ENCODE results near the gene RNF123. TPM values are rescaled to one million over a fixed set of nuclear protein-coding genes. Genes with fewer than 3 reads are reported as not detected.

The RNF123 gene
- total and polyA plus RNA-seq, 2 donors (not counting 1 experiment from before 2014, with no cell fraction given) = 51.8 to 69.0 TPM

DNA sequence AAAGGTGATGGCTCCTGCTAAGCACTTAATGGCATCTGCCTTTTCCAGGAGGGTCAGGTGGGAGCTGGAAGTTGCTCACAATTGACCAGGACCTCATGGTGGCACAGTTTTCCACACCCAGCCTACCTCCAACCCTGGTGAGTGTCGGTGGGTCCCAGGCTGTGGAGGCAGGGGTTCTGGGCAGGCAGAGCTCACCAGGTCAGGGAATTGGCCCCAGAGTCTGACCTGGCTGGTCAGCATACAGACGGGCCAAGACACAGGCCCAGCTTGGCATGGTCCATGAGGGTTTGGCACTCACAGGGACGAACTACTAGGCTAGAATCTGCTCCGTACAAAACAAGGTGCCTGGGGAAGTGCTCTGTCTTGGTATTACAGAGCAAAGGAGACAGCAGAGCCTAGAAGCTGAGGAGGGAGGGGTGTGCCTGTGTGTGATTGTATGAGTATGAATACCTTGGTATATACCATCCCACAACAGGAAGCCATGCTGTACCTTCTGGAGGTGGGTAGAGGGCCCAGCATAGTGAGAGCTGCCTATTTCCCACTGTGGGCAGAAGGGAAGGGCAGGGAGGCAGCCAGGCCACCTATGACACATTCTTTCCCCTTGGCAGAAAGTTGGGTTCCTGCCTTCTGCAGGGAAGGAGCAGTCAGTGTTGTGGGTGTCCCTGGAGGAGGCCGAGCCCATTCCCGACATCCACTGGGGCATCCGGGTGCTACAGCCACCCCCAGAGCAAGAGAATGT is 8.7 kb upstream of the RNF123 start:
- 100% methylated on average over 3 of the region's 7 CpGs for WGBS (ENCODE audit: insufficient coverage)
- ChIA-PET POLR2A (no interaction called here), CTCF (interaction anchor here (2.0 kb wide), 1 partner anchor 141 kb away, joined by 5 read pairs; no protein-coding TSS in a partner anchor)
- Mint-ChIP-seq H3K4me1 (peaks cover 5% of the 10 kb centered on the region), H3K27me3 (no peaks in the 10 kb centered on the region), H3K9me3 (ENCODE audit: insufficient read depth) (no peaks in the 10 kb centered on the region), H3K4me3 (no peak overlapping the region), H3K27ac (no peak overlapping the region)
- H3K27ac ChIP-seq (ENCODE audit: low read length in 2 of 2) = no peak overlapping the region
- H3K79me2 ChIP-seq (ENCODE audit: control insufficient read depth, insufficient read depth, low read length) = peaks cover 6% of the 10 kb centered on the region
- no peaks in the 10 kb centered on the region for H3K27me3 ChIP-seq (replicated peaks in 1 of 4; ENCODE audit: control extremely low read depth in 1 of 4, control insufficient read depth in 3 of 4, insufficient read depth in 4 of 4, low read length in 3 of 4)
- no peak overlapping the region for H3K4me3 ChIP-seq (ENCODE audit: control extremely low read depth in 1 of 5, extremely low read depth in 1 of 5, insufficient read depth in 1 of 5, low read depth in 2 of 5, low read length in 4 of 5)
- no peak overlapping the region for H3K9ac ChIP-seq (ENCODE audit: low read length)
- peaks cover 34% of the 10 kb centered on the region for H4K20me1 ChIP-seq (ENCODE audit: control insufficient read depth, insufficient read depth, low read length, poor library complexity, severe bottlenecking)
- TF ChIP-seq, protein P1, sequence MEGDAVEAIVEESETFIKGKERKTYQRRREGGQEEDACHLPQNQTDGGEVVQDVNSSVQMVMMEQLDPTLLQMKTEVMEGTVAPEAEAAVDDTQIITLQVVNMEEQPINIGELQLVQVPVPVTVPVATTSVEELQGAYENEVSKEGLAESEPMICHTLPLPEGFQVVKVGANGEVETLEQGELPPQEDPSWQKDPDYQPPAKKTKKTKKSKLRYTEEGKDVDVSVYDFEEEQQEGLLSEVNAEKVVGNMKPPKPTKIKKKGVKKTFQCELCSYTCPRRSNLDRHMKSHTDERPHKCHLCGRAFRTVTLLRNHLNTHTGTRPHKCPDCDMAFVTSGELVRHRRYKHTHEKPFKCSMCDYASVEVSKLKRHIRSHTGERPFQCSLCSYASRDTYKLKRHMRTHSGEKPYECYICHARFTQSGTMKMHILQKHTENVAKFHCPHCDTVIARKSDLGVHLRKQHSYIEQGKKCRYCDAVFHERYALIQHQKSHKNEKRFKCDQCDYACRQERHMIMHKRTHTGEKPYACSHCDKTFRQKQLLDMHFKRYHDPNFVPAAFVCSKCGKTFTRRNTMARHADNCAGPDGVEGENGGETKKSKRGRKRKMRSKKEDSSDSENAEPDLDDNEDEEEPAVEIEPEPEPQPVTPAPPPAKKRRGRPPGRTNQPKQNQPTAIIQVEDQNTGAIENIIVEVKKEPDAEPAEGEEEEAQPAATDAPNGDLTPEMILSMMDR (IDR thresholded peaks at IDR 0.05) = no peak
- no peak for TF ChIP-seq EZH2 (IDR thresholded peaks at IDR 0.05; ENCODE audit: borderline replicate concordance, insufficient read depth, low read depth, low read length, poor library complexity, severe bottlenecking)
- no peaks in the 10 kb centered on the region for H3K9me3 ChIP-seq (ENCODE audit: control extremely low read depth in 1 of 3, control insufficient read depth in 2 of 3, insufficient read depth in 1 of 3, low read length in 2 of 3)
- no peak overlapping the region for H3K4me2 ChIP-seq (replicated peaks; ENCODE audit: low read depth, low read length, poor library complexity, severe bottlenecking)
- H3K36me3 ChIP-seq (replicated peaks in 1 of 2; ENCODE audit: control extremely low read depth in 1 of 2, control insufficient read depth in 1 of 2, extremely low read depth in 1 of 2, insufficient read depth in 2 of 2, low read length in 1 of 2) = peaks cover 0 to 73% of the 10 kb centered on the region in 2 experiments
- ATAC-seq (ENCODE audit: low read depth) (no peak), DNase-seq (no peak)
- no peak overlapping the region for H2AFZ ChIP-seq (ENCODE audit: insufficient read depth, low read depth, low read length, poor library complexity, severe bottlenecking)
- no peaks in the 10 kb centered on the region for H3K4me1 ChIP-seq (ENCODE audit: control insufficient read depth in 2 of 2, insufficient read depth in 2 of 2, low read length in 2 of 2)
- intact Hi-C loops (cut with micrococcal nuclease) = no loop called here

DNA sequence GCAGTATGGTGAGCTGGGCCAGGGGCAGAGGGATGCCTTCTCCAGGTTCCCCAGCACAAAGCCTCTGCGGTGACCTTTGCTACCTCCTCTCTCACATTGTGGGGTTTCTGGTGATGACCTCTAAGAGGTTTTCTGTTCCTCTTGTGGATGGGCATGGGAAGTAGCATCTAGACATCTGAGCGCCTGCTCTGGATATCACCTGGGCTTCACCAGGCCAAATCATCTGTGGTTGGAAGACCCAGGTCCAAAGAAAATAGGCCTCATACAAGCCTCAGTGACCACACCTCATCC is 8.2 kb upstream of the RNF123 start:
- no peak for DNase-seq
- Mint-ChIP-seq H3K9me3 (ENCODE audit: insufficient read depth) (no peaks in the 10 kb centered on the region), H3K4me3 (no peak overlapping the region), H3K27me3 (no peaks in the 10 kb centered on the region), H3K4me1 (peaks cover 4% of the 10 kb centered on the region), H3K27ac (no peak overlapping the region)
- POLR2A ChIA-PET = no interaction called here
- ATAC-seq (ENCODE audit: low read depth) = no peak
- CTCF ChIA-PET = interaction anchor here (2.0 kb wide), 1 partner anchor 142 kb away, joined by 5 read pairs; no protein-coding TSS in a partner anchor
- intact Hi-C loops (cut with micrococcal nuclease) = no loop called here
- Histone ChIP-seq H2AFZ (ENCODE audit: insufficient read depth, low read depth, low read length, poor library complexity, severe bottlenecking) (no peak overlapping the region), H4K20me1 (ENCODE audit: control insufficient read depth, insufficient read depth, low read length, poor library complexity, severe bottlenecking) (peaks cover 34% of the 10 kb centered on the region), H3K4me2 (replicated peaks; ENCODE audit: low read depth, low read length, poor library complexity, severe bottlenecking) (no peak overlapping the region), H3K79me2 (ENCODE audit: control insufficient read depth, insufficient read depth, low read length) (peaks cover 3% of the 10 kb centered on the region), H3K36me3 (replicated peaks in 1 of 2; ENCODE audit: control extremely low read depth in 1 of 2, control insufficient read depth in 1 of 2, extremely low read depth in 1 of 2, insufficient read depth in 2 of 2, low read length in 1 of 2) (peaks cover 0 to 68% of the 10 kb centered on the region in 2 experiments), H3K27ac (ENCODE audit: low read length in 2 of 2) (no peak overlapping the region), H3K4me3 (ENCODE audit: control extremely low read depth in 1 of 5, extremely low read depth in 1 of 5, insufficient read depth in 1 of 5, low read depth in 2 of 5, low read length in 4 of 5) (no peak overlapping the region), H3K9ac (ENCODE audit: low read length) (no peak overlapping the region), H3K4me1 (ENCODE audit: control insufficient read depth in 2 of 2, insufficient read depth in 2 of 2, low read length in 2 of 2) (peaks cover 0 to 4% of the 10 kb centered on the region in 2 donors), H3K9me3 (ENCODE audit: control extremely low read depth in 1 of 3, control insufficient read depth in 2 of 3, insufficient read depth in 1 of 3, low read length in 2 of 3) (no peaks in the 10 kb centered on the region), H3K27me3 (replicated peaks in 1 of 4; ENCODE audit: control extremely low read depth in 1 of 4, control insufficient read depth in 3 of 4, insufficient read depth in 4 of 4, low read length in 3 of 4) (peaks cover 0 to under 1% (median 0%) of the 10 kb centered on the region in 4 experiments)
- TF ChIP-seq, protein P1 (IDR thresholded peaks at IDR 0.05) = no peak
- no peak for TF ChIP-seq EZH2 (IDR thresholded peaks at IDR 0.05; ENCODE audit: borderline replicate concordance, insufficient read depth, low read depth, low read length, poor library complexity, severe bottlenecking)
- WGBS (ENCODE audit: insufficient coverage) = 100% methylated on average over 1 of the region's 2 CpGs
